HepG2 (cell line): ENCODE results near the gene LGALS1. TPM values are rescaled to one million over a fixed set of nuclear protein-coding genes. Genes with fewer than 3 reads are reported as not detected.

Experiments used
- CBX1 ChIP-seq: IDR thresholded peaks from one replicate; pipeline ENCODE4 v1.6.1; 2016; ENCODE audit warnings: antibody characterized with exemption, low read depth
- HNF4G ChIP-seq, 2 experiments: sonication (generic) in 1 of 2; formaldehyde crosslinking in 1 of 2; IDR thresholded peaks; 2 replicates each; pipeline versions ENCODE4 v1.4.0 to v1.6.1; 2011 to 2020; ENCODE audit warnings: borderline replicate concordance in 2 of 2, low read depth in 2 of 2, mild to moderate bottlenecking in 2 of 2, low read length in 1 of 2, missing genetic modification reagents in 1 of 2, moderate library complexity in 1 of 2
- KLF6 ChIP-seq: IDR thresholded peaks from 2 replicates; pipeline ENCODE4 v1.8.0; 2016; ENCODE audit warnings: missing biosample characterization, missing genetic modification reagents
- MBNL3 ChIP-seq: fragments of 250-450 bp; sonication (Bioruptor Pico); conservative IDR thresholded peaks from 2 replicates; pipeline ENCODE4 v1.8.0; 2022; ENCODE audit warnings: mild to moderate bottlenecking, inconsistent platforms
- POLR2G ChIP-seq: fragments of 200-400 bp; formaldehyde crosslinking; IDR thresholded peaks from 2 replicates; pipeline ENCODE4 v1.6.1; 2018; ENCODE audit warnings: mild to moderate bottlenecking, low read depth, low read length, moderate library complexity
- ZNF713 ChIP-seq: sonication (generic); formaldehyde crosslinking; IDR thresholded peaks from 2 replicates; pipeline ENCODE4 v1.4.0; 2020; ENCODE audit warnings: mild to moderate bottlenecking, missing genetic modification reagents
- polyA plus RNA-seq, 8 experiments: library from polyadenylated mRNA; depleted of rRNA in 3 of 8; stranded (reverse) in 7 of 8; unstranded in 1 of 8; fragments of >200 nt; fragmentation: Illumina TruSeq in 4 of 8; extraction: Trizol in 4 of 8; gene quantifications; 2 replicates each; pipeline versions ENCODE4 v1.2.1 to v1.2.3, GENCODE V29; 2011 to 2016; ENCODE audit warnings: low read depth in 4 of 8, missing spikeins in 1 of 8, mixed read lengths in 1 of 8; ENCODE audit not compliant: insufficient read depth in 1 of 8
- total RNA-seq, 5 experiments: library from RNA; depleted of rRNA; stranded (reverse); fragments of >200 nt; fragmentation: Illumina TruSeq; extraction: Trizol; gene quantifications; 2 replicates each; pipeline ENCODE4 v1.2.3, GENCODE V29; 2016; ENCODE audit warnings: low read depth in 1 of 5
- TF ChIP-seq, protein P1 (sequence below): sonication (generic); formaldehyde crosslinking; IDR thresholded peaks from 2 replicates; pipeline ENCODE4 v1.4.0; 2020; ENCODE audit warnings: missing genetic modification reagents
- TF ChIP-seq, protein P2 (sequence below): sonication (generic); formaldehyde crosslinking; IDR thresholded peaks from 2 replicates; pipeline ENCODE4 v1.8.0; 2022; ENCODE audit warnings: mild to moderate bottlenecking, missing genetic modification reagents, moderate library complexity
- TF ChIP-seq, protein P3 (sequence below): sonication (generic); formaldehyde crosslinking; IDR thresholded peaks from 2 replicates; pipeline ENCODE4 v1.4.0; 2020; ENCODE audit warnings: mild to moderate bottlenecking, missing genetic modification reagents, borderline replicate concordance
- TF ChIP-seq, protein P4 (sequence below): sonication (generic); formaldehyde crosslinking; conservative IDR thresholded peaks from 2 replicates; pipeline ENCODE4 v1.4.0; 2020; ENCODE audit warnings: missing genetic modification reagents
- TF ChIP-seq, protein P5 (sequence below): sonication (generic); formaldehyde crosslinking; IDR thresholded peaks from 2 replicates; pipeline ENCODE4 v1.9.0; 2021; ENCODE audit warnings: missing genetic modification reagents, borderline replicate concordance

Gene LGALS1
- total and polyA plus RNA-seq, 2 of the 13 experiments (the other 11 are each of a cell fraction or from before 2014, with no cell fraction given), result 103 to 858 TPM

DNA sequence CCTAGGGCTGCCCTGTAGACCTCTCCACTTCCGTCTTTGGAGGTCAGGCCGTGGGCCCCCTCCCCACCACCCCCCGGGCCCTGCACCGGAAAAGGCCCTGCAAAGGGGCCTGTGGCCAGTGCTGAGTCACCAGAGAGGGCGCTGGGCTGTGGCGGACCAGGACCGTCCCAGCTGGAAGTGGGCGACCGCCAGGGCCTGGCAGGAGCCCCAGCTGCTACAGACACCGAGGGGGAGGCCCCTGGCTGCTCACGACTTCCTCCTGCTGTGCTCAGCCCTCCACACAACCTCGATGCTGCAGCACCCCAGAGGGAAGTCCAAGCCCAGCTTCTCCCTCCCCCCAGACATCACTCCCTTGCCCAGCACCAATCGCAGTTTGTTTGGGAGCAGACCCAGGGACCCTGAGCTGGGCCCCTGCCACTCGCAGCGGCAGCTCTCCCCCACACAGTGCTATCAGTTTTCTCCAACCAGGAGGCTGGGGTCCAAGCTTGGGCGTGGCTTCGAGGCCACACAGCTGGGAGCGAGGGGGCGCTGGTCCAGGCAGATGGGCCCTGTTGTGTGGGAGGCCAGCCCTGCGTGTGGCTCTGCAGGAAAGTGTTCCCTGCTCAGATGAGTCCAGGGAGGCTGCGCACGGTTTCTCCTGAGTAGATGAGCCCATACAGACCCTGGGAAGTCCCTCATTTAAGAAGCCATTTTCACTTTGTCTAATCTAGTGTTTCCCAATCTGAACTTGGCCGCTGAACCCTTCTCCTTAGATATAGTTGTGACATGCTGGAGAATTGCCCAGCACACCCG lies 41.6 kb upstream of the LGALS1 start (continued):
- TF ChIP-seq, protein P1, sequence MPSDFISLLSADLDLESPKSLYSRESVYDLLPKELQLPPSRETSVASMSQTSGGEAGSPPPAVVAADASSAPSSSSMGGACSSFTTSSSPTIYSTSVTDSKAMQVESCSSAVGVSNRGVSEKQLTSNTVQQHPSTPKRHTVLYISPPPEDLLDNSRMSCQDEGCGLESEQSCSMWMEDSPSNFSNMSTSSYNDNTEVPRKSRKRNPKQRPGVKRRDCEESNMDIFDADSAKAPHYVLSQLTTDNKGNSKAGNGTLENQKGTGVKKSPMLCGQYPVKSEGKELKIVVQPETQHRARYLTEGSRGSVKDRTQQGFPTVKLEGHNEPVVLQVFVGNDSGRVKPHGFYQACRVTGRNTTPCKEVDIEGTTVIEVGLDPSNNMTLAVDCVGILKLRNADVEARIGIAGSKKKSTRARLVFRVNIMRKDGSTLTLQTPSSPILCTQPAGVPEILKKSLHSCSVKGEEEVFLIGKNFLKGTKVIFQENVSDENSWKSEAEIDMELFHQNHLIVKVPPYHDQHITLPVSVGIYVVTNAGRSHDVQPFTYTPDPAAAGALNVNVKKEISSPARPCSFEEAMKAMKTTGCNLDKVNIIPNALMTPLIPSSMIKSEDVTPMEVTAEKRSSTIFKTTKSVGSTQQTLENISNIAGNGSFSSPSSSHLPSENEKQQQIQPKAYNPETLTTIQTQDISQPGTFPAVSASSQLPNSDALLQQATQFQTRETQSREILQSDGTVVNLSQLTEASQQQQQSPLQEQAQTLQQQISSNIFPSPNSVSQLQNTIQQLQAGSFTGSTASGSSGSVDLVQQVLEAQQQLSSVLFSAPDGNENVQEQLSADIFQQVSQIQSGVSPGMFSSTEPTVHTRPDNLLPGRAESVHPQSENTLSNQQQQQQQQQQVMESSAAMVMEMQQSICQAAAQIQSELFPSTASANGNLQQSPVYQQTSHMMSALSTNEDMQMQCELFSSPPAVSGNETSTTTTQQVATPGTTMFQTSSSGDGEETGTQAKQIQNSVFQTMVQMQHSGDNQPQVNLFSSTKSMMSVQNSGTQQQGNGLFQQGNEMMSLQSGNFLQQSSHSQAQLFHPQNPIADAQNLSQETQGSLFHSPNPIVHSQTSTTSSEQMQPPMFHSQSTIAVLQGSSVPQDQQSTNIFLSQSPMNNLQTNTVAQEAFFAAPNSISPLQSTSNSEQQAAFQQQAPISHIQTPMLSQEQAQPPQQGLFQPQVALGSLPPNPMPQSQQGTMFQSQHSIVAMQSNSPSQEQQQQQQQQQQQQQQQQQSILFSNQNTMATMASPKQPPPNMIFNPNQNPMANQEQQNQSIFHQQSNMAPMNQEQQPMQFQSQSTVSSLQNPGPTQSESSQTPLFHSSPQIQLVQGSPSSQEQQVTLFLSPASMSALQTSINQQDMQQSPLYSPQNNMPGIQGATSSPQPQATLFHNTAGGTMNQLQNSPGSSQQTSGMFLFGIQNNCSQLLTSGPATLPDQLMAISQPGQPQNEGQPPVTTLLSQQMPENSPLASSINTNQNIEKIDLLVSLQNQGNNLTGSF, result no peak
- TF ChIP-seq, protein P2, sequence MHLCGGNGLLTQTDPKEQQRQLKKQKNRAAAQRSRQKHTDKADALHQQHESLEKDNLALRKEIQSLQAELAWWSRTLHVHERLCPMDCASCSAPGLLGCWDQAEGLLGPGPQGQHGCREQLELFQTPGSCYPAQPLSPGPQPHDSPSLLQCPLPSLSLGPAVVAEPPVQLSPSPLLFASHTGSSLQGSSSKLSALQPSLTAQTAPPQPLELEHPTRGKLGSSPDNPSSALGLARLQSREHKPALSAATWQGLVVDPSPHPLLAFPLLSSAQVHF (CRISPR knock-in tag), result no peak
- TF ChIP-seq POLR2G (peak; percentile 87), KLF6 (no peak), ZNF713 (CRISPR knock-in tag) (no peak), MBNL3 (CRISPR knock-in tag) (no peak), CBX1 (no peak), HNF4G (IDR thresholded peaks at IDR 0.05; ENCODE audit: borderline replicate concordance, low read depth, low read length) (no peak), HNF4G (CRISPR knock-in tag; IDR thresholded peaks at IDR 0.05; ENCODE audit: borderline replicate concordance, low read depth) (peak; percentile 68; the same call in 1 of the 2 replicates)
- TF ChIP-seq, protein P3, sequence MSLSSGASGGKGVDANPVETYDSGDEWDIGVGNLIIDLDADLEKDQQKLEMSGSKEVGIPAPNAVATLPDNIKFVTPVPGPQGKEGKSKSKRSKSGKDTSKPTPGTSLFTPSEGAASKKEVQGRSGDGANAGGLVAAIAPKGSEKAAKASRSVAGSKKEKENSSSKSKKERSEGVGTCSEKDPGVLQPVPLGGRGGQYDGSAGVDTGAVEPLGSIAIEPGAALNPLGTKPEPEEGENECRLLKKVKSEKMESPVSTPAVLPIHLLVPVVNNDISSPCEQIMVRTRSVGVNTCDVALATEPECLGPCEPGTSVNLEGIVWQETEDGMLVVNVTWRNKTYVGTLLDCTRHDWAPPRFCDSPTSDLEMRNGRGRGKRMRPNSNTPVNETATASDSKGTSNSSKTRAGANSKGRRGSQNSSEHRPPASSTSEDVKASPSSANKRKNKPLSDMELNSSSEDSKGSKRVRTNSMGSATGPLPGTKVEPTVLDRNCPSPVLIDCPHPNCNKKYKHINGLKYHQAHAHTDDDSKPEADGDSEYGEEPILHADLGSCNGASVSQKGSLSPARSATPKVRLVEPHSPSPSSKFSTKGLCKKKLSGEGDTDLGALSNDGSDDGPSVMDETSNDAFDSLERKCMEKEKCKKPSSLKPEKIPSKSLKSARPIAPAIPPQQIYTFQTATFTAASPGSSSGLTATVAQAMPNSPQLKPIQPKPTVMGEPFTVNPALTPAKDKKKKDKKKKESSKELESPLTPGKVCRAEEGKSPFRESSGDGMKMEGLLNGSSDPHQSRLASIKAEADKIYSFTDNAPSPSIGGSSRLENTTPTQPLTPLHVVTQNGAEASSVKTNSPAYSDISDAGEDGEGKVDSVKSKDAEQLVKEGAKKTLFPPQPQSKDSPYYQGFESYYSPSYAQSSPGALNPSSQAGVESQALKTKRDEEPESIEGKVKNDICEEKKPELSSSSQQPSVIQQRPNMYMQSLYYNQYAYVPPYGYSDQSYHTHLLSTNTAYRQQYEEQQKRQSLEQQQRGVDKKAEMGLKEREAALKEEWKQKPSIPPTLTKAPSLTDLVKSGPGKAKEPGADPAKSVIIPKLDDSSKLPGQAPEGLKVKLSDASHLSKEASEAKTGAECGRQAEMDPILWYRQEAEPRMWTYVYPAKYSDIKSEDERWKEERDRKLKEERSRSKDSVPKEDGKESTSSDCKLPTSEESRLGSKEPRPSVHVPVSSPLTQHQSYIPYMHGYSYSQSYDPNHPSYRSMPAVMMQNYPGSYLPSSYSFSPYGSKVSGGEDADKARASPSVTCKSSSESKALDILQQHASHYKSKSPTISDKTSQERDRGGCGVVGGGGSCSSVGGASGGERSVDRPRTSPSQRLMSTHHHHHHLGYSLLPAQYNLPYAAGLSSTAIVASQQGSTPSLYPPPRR, result peak; percentile 75
- TF ChIP-seq, protein P4, sequence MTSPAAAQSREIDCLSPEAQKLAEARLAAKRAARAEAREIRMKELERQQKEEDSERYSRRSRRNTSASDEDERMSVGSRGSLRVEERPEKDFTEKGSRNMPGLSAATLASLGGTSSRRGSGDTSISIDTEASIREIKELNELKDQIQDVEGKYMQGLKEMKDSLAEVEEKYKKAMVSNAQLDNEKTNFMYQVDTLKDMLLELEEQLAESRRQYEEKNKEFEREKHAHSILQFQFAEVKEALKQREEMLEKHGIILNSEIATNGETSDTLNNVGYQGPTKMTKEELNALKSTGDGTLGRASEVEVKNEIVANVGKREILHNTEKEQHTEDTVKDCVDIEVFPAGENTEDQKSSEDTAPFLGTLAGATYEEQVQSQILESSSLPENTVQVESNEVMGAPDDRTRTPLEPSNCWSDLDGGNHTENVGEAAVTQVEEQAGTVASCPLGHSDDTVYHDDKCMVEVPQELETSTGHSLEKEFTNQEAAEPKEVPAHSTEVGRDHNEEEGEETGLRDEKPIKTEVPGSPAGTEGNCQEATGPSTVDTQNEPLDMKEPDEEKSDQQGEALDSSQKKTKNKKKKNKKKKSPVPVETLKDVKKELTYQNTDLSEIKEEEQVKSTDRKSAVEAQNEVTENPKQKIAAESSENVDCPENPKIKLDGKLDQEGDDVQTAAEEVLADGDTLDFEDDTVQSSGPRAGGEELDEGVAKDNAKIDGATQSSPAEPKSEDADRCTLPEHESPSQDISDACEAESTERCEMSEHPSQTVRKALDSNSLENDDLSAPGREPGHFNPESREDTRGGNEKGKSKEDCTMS (CRISPR knock-in tag), result no peak
- TF ChIP-seq, protein P5, sequence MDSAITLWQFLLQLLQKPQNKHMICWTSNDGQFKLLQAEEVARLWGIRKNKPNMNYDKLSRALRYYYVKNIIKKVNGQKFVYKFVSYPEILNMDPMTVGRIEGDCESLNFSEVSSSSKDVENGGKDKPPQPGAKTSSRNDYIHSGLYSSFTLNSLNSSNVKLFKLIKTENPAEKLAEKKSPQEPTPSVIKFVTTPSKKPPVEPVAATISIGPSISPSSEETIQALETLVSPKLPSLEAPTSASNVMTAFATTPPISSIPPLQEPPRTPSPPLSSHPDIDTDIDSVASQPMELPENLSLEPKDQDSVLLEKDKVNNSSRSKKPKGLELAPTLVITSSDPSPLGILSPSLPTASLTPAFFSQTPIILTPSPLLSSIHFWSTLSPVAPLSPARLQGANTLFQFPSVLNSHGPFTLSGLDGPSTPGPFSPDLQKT (CRISPR knock-in tag), result no peak
